Aorta (tissue), 5 donors: Measurements from ENCODE around the gene GALE. TPM values are rescaled to one million over a fixed set of nuclear protein-coding genes. Genes with fewer than 3 reads are reported as not detected.
A peak's percentile ranks its signal among the peaks of the same experiment; 100 is the strongest.
"Not testable (repeated sequence)": the region's sequence is repeated elsewhere in the genome, so short reads cannot be mapped to it uniquely, and the experiment has no call there.

Experiments used
- ATAC-seq: fragments of 200-7000 bp; cut with Tn5 transposase; one replicate; pipeline ENCODE4 v1.9.1; 2022; ENCODE audit warnings: moderate library complexity; ENCODE audit not compliant: low FRiP score
- DNase-seq, 2 donors: peaks; one replicate each; pipeline ENCODE4 v3.0.0-alpha.2; 2020
- H3K27ac ChIP-seq, 2 donors: one replicate each; pipeline ENCODE4 v1.5.1; 2013; ENCODE audit warnings: low read length in 2 of 2, mild to moderate bottlenecking in 2 of 2, moderate library complexity in 2 of 2, control low read depth in 1 of 2, inconsistent platforms in 1 of 2, low read depth in 1 of 2
- H3K27me3 ChIP-seq, 2 donors: one replicate each; pipeline ENCODE4 v1.6.1; 2013; ENCODE audit warnings: control low read depth in 1 of 2, low read length in 1 of 2, mild to moderate bottlenecking in 1 of 2, moderate library complexity in 1 of 2; ENCODE audit not compliant: insufficient read depth in 2 of 2, control insufficient read depth in 1 of 2
- H3K36me3 ChIP-seq, 2 donors: one replicate each; pipeline ENCODE4 v1.6.1; 2013; ENCODE audit warnings: control low read depth in 1 of 2, low read length in 1 of 2, mild to moderate bottlenecking in 1 of 2; ENCODE audit not compliant: insufficient read depth in 2 of 2, control insufficient read depth in 1 of 2
- H3K4me1 ChIP-seq, 2 donors: one replicate each; pipeline ENCODE4 v1.6.1; 2013; ENCODE audit warnings: low read length in 2 of 2, control low read depth in 1 of 2, mild to moderate bottlenecking in 1 of 2, moderate library complexity in 1 of 2; ENCODE audit not compliant: insufficient read depth in 2 of 2, control insufficient read depth in 1 of 2
- H3K4me3 ChIP-seq, 2 donors: one replicate each; pipeline ENCODE4 v1.5.1; 2013; ENCODE audit warnings: low read length in 2 of 2, control low read depth in 1 of 2, mild to moderate bottlenecking in 1 of 2
- H3K9me3 ChIP-seq: one replicate; pipeline ENCODE4 v1.6.1; 2013; ENCODE audit warnings: mild to moderate bottlenecking, low read length; ENCODE audit not compliant: control insufficient read depth
- WGBS, 2 donors: extraction: QIAGEN DNeasy Blood & Tissue Kit; methylation state at CpG; one replicate each; pipeline ENCODE4 v1.1.7; 2013; 5-methylcytosine and 5-hydroxymethylcytosine counted together
- intact Hi-C, 2 donors: fragments of 100-400 bp; cut with DNase I; formaldehyde crosslinking; loops; one replicate each; pipeline versions ENCODE4 v1.14.2 to v1.15.0; 2022
- polyA plus RNA-seq, 2 donors: library from polyadenylated mRNA; stranded (reverse); fragments of 200-250 nt; gene quantifications; one replicate each; pipeline ENCODE4 v1.2.3, GENCODE V29; 2013
- total RNA-seq, 2 donors: library from RNA; stranded (reverse); fragmentation: NEBNext Ultra II Directional; extraction: Animal tissue kit (Norgen Biotek cat#: 25700); gene quantifications; one replicate each; pipeline ENCODE4 v1.2.1, GENCODE V29; 2021
- donor health status: healthy with polysubstance abuse.
- donor health status: Bipolar disorder and iron deficiency.
- donor health status: DM: no; HTN: no; CAD: no.
- donor health status: DM: no; HTN: no; CAD: no.
- donor health status: DM: yes; HTN: yes; CAD: no.

GALE gene
- total and polyA plus RNA-seq, 4 donors = 9.9 to 23.2 (median 16.1) TPM

GRCh38 chr1:23804183-23804835 lies 3.8 kb upstream of the GALE start:
- intact Hi-C loops = loop anchor here in 1 of 2 donors (5.0 kb wide), 1 partner anchor 63 kb away; the partner anchor contains the start of gene FUCA1
- H3K27ac ChIP-seq = no peak overlapping the region
- ATAC-seq (no peak), DNase-seq (no peak)
- H3K4me1 ChIP-seq = peaks cover 0 to 4% of the 10 kb centered on the region in 2 donors
- WGBS, 2 donors = 71 to 72% methylated on average over 7 of the region's 7 CpGs
- no peaks in the 10 kb centered on the region for H3K27me3 ChIP-seq
- no peak overlapping the region for H3K4me3 ChIP-seq
- peaks cover 0 to 3% of the 10 kb centered on the region in 2 donors for H3K36me3 ChIP-seq
- no peaks in the 10 kb centered on the region for H3K9me3 ChIP-seq

- no peak for ATAC-seq
Observed at GRCh38 chr1:23803674-23804073, 3.1 kb upstream of the GALE start.

GRCh38 chr1:23802809-23803342 lies 2.3 kb upstream of the GALE start:
- 90 to 96% methylated on average over 7 of the region's 7 CpGs for WGBS, 2 donors
- not testable (repeated sequence) for ATAC-seq, H3K36me3 ChIP-seq

More at GRCh38 chr1:23803674-23804073, 3.1 kb upstream of the GALE start:
- Histone ChIP-seq H3K4me3 (no peak overlapping the region), H3K36me3 (peaks cover 0 to 3% of the 10 kb centered on the region in 2 donors), H3K27me3 (no peaks in the 10 kb centered on the region), H3K9me3 (no peaks in the 10 kb centered on the region), H3K27ac (no peak overlapping the region), H3K4me1 (peaks cover 0 to 4% of the 10 kb centered on the region in 2 donors)
- DNase-seq = no peak
- intact Hi-C loops = loop anchor here in 1 of 2 donors (5.0 kb wide), 1 partner anchor 64 kb away; the partner anchor contains the start of gene FUCA1
- WGBS, 2 donors = 93 to 95% methylated on average over 5 of the region's 5 CpGs

GRCh38 chr1:23801876-23802275 lies 1.3 kb upstream of the GALE start:
- Histone ChIP-seq H3K9me3 (no peaks in the 10 kb centered on the region), H3K27me3 (no peaks in the 10 kb centered on the region), H3K4me1 (peaks cover 0 to 4% of the 10 kb centered on the region in 2 donors), H3K4me3 (no peak overlapping the region), H3K27ac (no peak overlapping the region), H3K36me3 (no peaks in the 10 kb centered on the region)
- ATAC-seq = no peak
- intact Hi-C loops = loop anchor here in 1 of 2 donors (5.0 kb wide), 1 partner anchor 65 kb away; the partner anchor contains the start of gene FUCA1
- DNase-seq = peak in 1 of 2 donors; percentile 73
- 64% methylated on average over 10 of the region's 10 CpGs for WGBS, 2 donors

More at GRCh38 chr1:23802809-23803342, 2.3 kb upstream of the GALE start:
- intact Hi-C loops = loop anchor here in 1 of 2 donors (5.0 kb wide), 1 partner anchor 64 kb away; the partner anchor contains the start of gene FUCA1
- not testable (repeated sequence) for DNase-seq, H3K4me3 ChIP-seq, H3K27me3 ChIP-seq, H3K4me1 ChIP-seq, H3K27ac ChIP-seq, H3K9me3 ChIP-seq

GRCh38 chr1:23801338-23801748 lies 789 bp upstream of the GALE start:
- H3K27ac ChIP-seq = peak overlapping the region in 1 of 2 donors; percentile 55
- peaks cover 0 to 4% of the 10 kb centered on the region in 2 donors for H3K4me1 ChIP-seq
- ATAC-seq (no peak), DNase-seq (no peak)
- intact Hi-C loops = loop anchor here in 1 of 2 donors (5.0 kb wide), 1 partner anchor 66 kb away; the partner anchor contains the start of gene FUCA1
- WGBS, 2 donors = 16 to 17% methylated on average over 19 of the region's 19 CpGs
- no peaks in the 10 kb centered on the region for H3K9me3 ChIP-seq
- no peaks in the 10 kb centered on the region for H3K27me3 ChIP-seq
- H3K4me3 ChIP-seq = peak overlapping the region; percentile 65 to 66
- H3K36me3 ChIP-seq = no peaks in the 10 kb centered on the region

GRCh38 chr1:23799570-23800399 lies 769 bp downstream of the GALE start:
- ATAC-seq (peak; percentile 34), DNase-seq (peak; percentile 69 to 79)
- no peaks in the 10 kb centered on the region for H3K27me3 ChIP-seq
- peaks cover 0 to 4% of the 10 kb centered on the region in 2 donors for H3K4me1 ChIP-seq
- peak overlapping the region in 1 of 2 donors; percentile 48 for H3K27ac ChIP-seq
- 3 to 4% methylated on average over 45 to 48 of the region's 48 CpGs for WGBS, 2 donors
- H3K36me3 ChIP-seq = no peaks in the 10 kb centered on the region
- no peaks in the 10 kb centered on the region for H3K9me3 ChIP-seq
- peak overlapping the region; percentile 60 to 66 for H3K4me3 ChIP-seq
- intact Hi-C loops = loop anchor here in 1 of 2 donors (5.0 kb wide), 1 partner anchor 68 kb away; the partner anchor contains the start of gene FUCA1

- intact Hi-C loops = no loop called here
- ATAC-seq (no peak), DNase-seq (no peak)
- no peak overlapping the region for H3K4me3 ChIP-seq
- no peaks in the 10 kb centered on the region for H3K36me3 ChIP-seq
- H3K4me1 ChIP-seq = peaks cover 0 to 4% of the 10 kb centered on the region in 2 donors
- H3K27ac ChIP-seq = no peak overlapping the region
- WGBS, 2 donors = 77 to 82% methylated on average over 7 of the region's 7 CpGs
- H3K9me3 ChIP-seq = no peaks in the 10 kb centered on the region
- no peaks in the 10 kb centered on the region for H3K27me3 ChIP-seq
Observed at GRCh38 chr1:23799255-23799569, 1.3 kb downstream of the GALE start.

GRCh38 chr1:23798662-23799142 lies 1.9 kb downstream of the GALE start:
- ATAC-seq = no peak
- Histone ChIP-seq H3K27me3 (no peaks in the 10 kb centered on the region), H3K27ac (no peak overlapping the region), H3K9me3 (no peaks in the 10 kb centered on the region), H3K4me3 (no peak overlapping the region), H3K36me3 (no peaks in the 10 kb centered on the region), H3K4me1 (peaks cover 0 to 4% of the 10 kb centered on the region in 2 donors)
- intact Hi-C loops = no loop called here
- DNase-seq = no peak
- WGBS, 2 donors = 86% methylated on average over 12 of the region's 12 CpGs
